ENCODE measurements around the gene RASGRP3. TPM values are rescaled to one million over a fixed set of nuclear protein-coding genes. Genes with fewer than 3 reads are reported as not detected.

The RASGRP3 gene
- total and polyA plus RNA-seq, 9 of the 15 experiments (the other 6 are each of a cell fraction or from before 2014, with no cell fraction given): 0.18 to 1.7 (median 1.2) TPM

DNA sequence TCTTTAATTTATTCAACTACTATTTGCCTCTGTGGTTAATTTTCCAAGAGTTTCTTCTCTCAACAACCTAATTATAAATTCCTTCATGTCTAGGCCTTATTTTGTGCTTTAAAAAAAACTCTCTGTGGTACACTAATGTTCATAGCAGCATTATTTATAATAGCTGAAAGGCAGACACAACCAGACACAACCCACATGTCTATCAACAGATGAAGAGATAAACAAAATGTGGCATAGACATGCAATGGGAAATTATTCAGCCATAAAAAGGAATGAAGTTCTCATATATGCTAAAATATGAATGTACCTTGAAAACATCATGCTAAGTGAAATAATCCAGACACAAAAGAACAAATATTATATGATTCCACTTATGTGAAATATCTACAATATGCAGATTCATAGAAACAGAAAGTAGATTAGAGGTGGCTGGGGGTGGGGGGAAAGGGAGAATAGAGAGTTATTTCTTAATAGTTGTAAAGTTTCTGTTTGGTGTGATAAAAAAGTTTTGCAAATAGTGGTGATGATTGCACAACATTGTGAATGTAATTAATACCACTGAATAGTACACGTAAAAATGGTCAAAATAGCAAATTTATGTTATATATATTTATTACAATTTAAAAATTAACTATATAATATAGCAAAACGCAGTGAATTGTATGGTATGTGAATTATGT is 28.1 kb upstream of the RASGRP3 start:
- H3K27ac ChIP-seq (ENCODE audit: extremely low read depth, low read depth, low read length): no peak overlapping the region
- no peak overlapping the region for H3K9ac ChIP-seq (ENCODE audit: insufficient read depth in 1 of 2, low read depth in 2 of 2, low read length in 2 of 2)
- H3K4me3 ChIP-seq: no peak overlapping the region
- intact Hi-C loops (cut with micrococcal nuclease): loop anchor here (10.0 kb wide), 1 partner anchor 136 kb away; no protein-coding TSS in a partner anchor
- no peaks in the 10 kb centered on the region for H3K27me3 ChIP-seq (ENCODE audit: control insufficient read depth in 2 of 2, insufficient read depth in 2 of 2, low read length in 2 of 2)
- H4K20me1 ChIP-seq (replicated peaks; ENCODE audit: control insufficient read depth, insufficient read depth, low read length): no peaks in the 10 kb centered on the region
- ChIA-PET POLR2A (no interaction called here), CTCF (ENCODE audit: low intra/inter-chr PET ratio) (no interaction called here)
- no peaks in the 10 kb centered on the region for H3K9me1 ChIP-seq (ENCODE audit: control insufficient read depth, insufficient read depth, low read length)
- H3K9me3 ChIP-seq (replicated peaks; ENCODE audit: control insufficient read depth, insufficient read depth, low read depth, low read length): peaks cover 4% of the 10 kb centered on the region
- H3K4me2 ChIP-seq (ENCODE audit: insufficient read depth, low read length): no peak overlapping the region
- no TSS peak for BruUV-seq (replicated peaks)
- no peaks in the 10 kb centered on the region for H3K79me2 ChIP-seq (ENCODE audit: control insufficient read depth, insufficient read depth, low read length)
- ATAC-seq: no peak
- in situ Hi-C loops (cut with MboI): no loop called here
- H3K4me1 ChIP-seq (replicated peaks in 1 of 2; ENCODE audit: control insufficient read depth in 2 of 2, insufficient read depth in 2 of 2, low read length in 2 of 2): no peaks in the 10 kb centered on the region
- FAIRE-seq: no peak
- WGBS (ENCODE audit: insufficient coverage, low coverage, missing lambda C conversion rate): 2% methylated on average over 2 of the region's 2 CpGs
- no peak for DNase-seq (ENCODE audit: extremely low read depth in 1 of 4, low spot score in 3 of 4)
- H3K36me3 ChIP-seq (ENCODE audit: control insufficient read depth, insufficient read depth, low read length): no peaks in the 10 kb centered on the region
- H2AFZ ChIP-seq (ENCODE audit: low read depth, low read length): no peak overlapping the region
- TF ChIP-seq ZNF699 (CRISPR knock-in tag; IDR thresholded peaks at IDR 0.05; ENCODE audit: insufficient replicate concordance) (no peak), NUFIP1 (IDR thresholded peaks at IDR 0.05; ENCODE audit: partially characterized antibody) (no peak), EHMT2 (IDR thresholded peaks at IDR 0.05) (no peak), CEBPB (tag; IDR thresholded peaks at IDR 0.05) (peak; percentile 40; the same call in 1 of the 2 replicates), HNRNPLL (IDR thresholded peaks at IDR 0.05; ENCODE audit: low read depth, low read length, poor library complexity, severe bottlenecking) (no peak), NCOA4 (IDR thresholded peaks at IDR 0.05; ENCODE audit: partially characterized antibody) (no peak), ARHGAP35 (IDR thresholded peaks at IDR 0.05; ENCODE audit: partially characterized antibody) (no peak), PML (IDR thresholded peaks at IDR 0.05; ENCODE audit: low read length) (no peak), LEF1 (IDR thresholded peaks at IDR 0.05) (no peak), TAL1 (IDR thresholded peaks at IDR 0.05) (no peak), CAMTA2 (CRISPR knock-in tag; conservative IDR thresholded peaks at IDR 0.05) (no peak), HNRNPK (IDR thresholded peaks at IDR 0.05; ENCODE audit: low read depth, low read length, poor library complexity, severe bottlenecking) (peak; percentile 33), CBX3 (IDR thresholded peaks at IDR 0.05; ENCODE audit: borderline replicate concordance in 1 of 2, low read length in 2 of 2) (no peak), MTF1 (CRISPR knock-in tag; IDR thresholded peaks at IDR 0.05; ENCODE audit: borderline replicate concordance) (no peak), THAP7 (CRISPR knock-in tag; IDR thresholded peaks at IDR 0.05) (no peak), SFPQ (IDR thresholded peaks at IDR 0.05; ENCODE audit: low read depth, low read length) (no peak)
- TF ChIP-seq, protein P1, sequence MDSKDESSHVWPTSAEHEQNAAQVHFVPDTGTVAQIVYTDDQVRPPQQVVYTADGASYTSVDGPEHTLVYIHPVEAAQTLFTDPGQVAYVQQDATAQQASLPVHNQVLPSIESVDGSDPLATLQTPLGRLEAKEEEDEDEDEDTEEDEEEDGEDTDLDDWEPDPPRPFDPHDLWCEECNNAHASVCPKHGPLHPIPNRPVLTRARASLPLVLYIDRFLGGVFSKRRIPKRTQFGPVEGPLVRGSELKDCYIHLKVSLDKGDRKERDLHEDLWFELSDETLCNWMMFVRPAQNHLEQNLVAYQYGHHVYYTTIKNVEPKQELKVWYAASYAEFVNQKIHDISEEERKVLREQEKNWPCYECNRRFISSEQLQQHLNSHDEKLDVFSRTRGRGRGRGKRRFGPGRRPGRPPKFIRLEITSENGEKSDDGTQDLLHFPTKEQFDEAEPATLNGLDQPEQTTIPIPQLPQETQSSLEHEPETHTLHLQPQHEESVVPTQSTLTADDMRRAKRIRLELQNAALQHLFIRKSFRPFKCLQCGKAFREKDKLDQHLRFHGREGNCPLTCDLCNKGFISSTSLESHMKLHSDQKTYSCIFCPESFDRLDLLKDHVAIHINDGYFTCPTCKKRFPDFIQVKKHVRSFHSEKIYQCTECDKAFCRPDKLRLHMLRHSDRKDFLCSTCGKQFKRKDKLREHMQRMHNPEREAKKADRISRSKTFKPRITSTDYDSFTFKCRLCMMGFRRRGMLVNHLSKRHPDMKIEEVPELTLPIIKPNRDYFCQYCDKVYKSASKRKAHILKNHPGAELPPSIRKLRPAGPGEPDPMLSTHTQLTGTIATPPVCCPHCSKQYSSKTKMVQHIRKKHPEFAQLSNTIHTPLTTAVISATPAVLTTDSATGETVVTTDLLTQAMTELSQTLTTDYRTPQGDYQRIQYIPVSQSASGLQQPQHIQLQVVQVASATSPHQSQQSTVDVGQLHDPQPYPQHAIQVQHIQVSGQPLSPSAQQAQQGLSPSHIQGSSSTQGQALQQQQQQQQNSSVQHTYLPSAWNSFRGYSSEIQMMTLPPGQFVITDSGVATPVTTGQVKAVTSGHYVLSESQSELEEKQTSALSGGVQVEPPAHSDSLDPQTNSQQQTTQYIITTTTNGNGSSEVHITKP (IDR thresholded peaks at IDR 0.05; ENCODE audit: partially characterized antibody): no peak

Data from K562 (cell line).